GM12864 (cell line): ENCODE measurements around the gene WASL.

ENCODE experiments used
- DNase-seq: peaks from one replicate; pipeline ENCODE4 v3.0.0-alpha.2; 2011; ENCODE audit warnings: low read depth
- H3K4me3 ChIP-seq: 2 replicates; pipeline ENCODE4 v1.5.1; 2011; ENCODE audit warnings: mild to moderate bottlenecking, low read depth, low read length, control low read depth
- TF ChIP-seq, protein P1 (sequence below): IDR thresholded peaks from 2 replicates; pipeline ENCODE4 v1.5.1; 2011; ENCODE audit warnings: low read depth, mild to moderate bottlenecking, moderate library complexity, low read length, control low read depth, inconsistent platforms; ENCODE audit errors: missing control alignments

WASL gene

GRCh38 chr7:123645516-123645915, 103.3 kb downstream of the WASL start:
- TF ChIP-seq, protein P1, sequence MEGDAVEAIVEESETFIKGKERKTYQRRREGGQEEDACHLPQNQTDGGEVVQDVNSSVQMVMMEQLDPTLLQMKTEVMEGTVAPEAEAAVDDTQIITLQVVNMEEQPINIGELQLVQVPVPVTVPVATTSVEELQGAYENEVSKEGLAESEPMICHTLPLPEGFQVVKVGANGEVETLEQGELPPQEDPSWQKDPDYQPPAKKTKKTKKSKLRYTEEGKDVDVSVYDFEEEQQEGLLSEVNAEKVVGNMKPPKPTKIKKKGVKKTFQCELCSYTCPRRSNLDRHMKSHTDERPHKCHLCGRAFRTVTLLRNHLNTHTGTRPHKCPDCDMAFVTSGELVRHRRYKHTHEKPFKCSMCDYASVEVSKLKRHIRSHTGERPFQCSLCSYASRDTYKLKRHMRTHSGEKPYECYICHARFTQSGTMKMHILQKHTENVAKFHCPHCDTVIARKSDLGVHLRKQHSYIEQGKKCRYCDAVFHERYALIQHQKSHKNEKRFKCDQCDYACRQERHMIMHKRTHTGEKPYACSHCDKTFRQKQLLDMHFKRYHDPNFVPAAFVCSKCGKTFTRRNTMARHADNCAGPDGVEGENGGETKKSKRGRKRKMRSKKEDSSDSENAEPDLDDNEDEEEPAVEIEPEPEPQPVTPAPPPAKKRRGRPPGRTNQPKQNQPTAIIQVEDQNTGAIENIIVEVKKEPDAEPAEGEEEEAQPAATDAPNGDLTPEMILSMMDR, result no peak
- no peak for DNase-seq
- H3K4me3 ChIP-seq, result no peak overlapping the region

DNA sequence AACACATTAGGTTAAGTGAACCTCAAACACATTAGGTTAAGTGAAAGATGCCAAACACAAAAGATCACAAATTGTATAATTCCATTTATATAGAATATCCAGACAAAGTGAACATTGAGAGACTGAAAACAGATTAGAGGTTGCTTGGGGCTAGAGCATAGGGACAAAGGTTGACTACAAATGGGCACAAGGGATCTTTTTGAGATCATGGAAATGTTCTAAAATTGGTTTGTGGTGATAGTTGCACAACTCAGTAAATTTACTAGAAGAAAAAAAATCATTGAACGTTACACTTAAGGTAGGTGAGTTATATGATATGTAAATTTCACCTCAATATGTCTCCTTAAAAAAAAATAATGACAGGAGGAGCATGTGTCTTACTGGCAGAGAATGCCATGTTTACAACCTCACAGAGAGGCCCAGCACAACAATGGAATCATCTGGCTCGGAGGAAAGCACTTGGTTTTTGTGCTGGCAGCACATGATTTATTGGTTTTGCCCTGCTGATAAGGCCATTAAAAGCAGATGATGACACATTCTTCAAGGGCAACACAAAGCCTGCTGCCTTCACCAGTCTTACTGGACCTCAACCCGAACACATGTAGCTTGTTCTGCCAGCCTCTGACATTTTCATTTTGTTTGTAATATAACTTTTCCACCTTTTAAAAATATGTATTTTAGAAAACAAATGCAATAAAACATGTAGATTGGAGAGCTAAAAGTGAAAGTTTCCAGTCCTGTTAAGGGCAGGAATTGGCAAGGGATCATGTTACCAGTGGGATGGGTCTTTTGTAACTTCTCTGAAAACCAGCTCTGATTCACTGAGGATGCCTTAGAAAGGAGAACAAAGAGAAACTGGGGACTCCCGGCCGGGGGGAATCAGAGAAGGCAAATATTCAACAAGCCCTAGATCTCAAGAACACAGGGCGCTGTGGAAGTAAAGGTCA, 105.0 kb downstream of the WASL start:
- TF ChIP-seq, protein P1, result no peak
- no peak overlapping the region for H3K4me3 ChIP-seq
- no peak for DNase-seq

DNA sequence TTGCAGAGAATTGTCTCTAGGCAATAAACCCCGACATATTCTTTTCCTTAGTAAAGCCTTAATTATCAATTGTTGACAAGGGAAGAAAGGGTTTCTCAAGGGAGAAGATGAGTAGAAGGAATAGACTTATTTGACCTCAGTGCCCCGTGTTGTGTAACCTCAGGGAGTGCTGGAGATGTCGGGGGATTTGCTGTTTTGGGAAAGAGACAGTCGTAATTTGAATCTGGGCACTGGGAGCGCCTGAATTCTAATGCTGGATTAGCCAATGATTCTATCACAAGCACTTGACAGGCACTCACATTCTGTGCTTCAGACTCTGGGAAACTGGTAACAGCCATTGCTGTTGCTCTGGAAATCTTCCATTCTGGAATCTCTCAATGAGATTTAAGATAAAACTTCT, 106.9 kb downstream of the WASL start:
- H3K4me3 ChIP-seq, result no peak overlapping the region
- TF ChIP-seq, protein P1, result no peak
- DNase-seq, result no peak

GRCh38 chr7:123640583-123640982, 108.2 kb downstream of the WASL start:
- DNase-seq, result no peak
- TF ChIP-seq, protein P1, result no peak
- no peak overlapping the region for H3K4me3 ChIP-seq

- H3K4me3 ChIP-seq, result no peak overlapping the region
- TF ChIP-seq, protein P1, result no peak
- no peak for DNase-seq
Observed at GRCh38 chr7:123639631-123640030, 109.2 kb downstream of the WASL start.

GRCh38 chr7:123637878-123638277, 110.9 kb downstream of the WASL start:
- no peak overlapping the region for H3K4me3 ChIP-seq
- TF ChIP-seq, protein P1, result no peak
- DNase-seq, result no peak

- TF ChIP-seq, protein P1, result no peak
- DNase-seq, result no peak
- no peak overlapping the region for H3K4me3 ChIP-seq
Observed at GRCh38 chr7:123637203-123637602, 111.6 kb downstream of the WASL start.
